HFFc6 (cell line): ENCODE measurements around the gene TBC1D24. TPM values are rescaled to one million over a fixed set of nuclear protein-coding genes. Genes with fewer than 3 reads are reported as not detected.

ENCODE experiments used
- DNase-seq: peaks from one replicate; pipeline ENCODE4 v3.0.0-alpha.2; 2018
- H3K27ac Mint-ChIP-seq: 2 replicates; pipeline ENCODE4 v1.8.0; 2020; ENCODE audit warnings: mild to moderate bottlenecking, mixed read lengths
- H3K27me3 Mint-ChIP-seq: 2 replicates; pipeline ENCODE4 v1.8.0; 2021; ENCODE audit warnings: mild to moderate bottlenecking, moderate library complexity, mixed read lengths; ENCODE audit not compliant: insufficient read depth
- H3K36me3 Mint-ChIP-seq: 2 replicates; pipeline ENCODE4 v1.8.0; 2021; ENCODE audit warnings: low read depth, mixed read lengths
- H3K4me1 Mint-ChIP-seq: 2 replicates; pipeline ENCODE4 v1.8.0; 2020; ENCODE audit warnings: low read depth, mixed read lengths
- H3K4me3 Mint-ChIP-seq: 2 replicates; pipeline ENCODE4 v1.8.0; 2020; ENCODE audit warnings: mild to moderate bottlenecking, moderate library complexity, mixed read lengths
- H3K9me3 Mint-ChIP-seq: 2 replicates; pipeline ENCODE4 v1.8.0; 2020; ENCODE audit warnings: mild to moderate bottlenecking, mixed read lengths
- total RNA-seq, 6 experiments: library from RNA; stranded (reverse); fragmentation: NEBNext Ultra II Directional; extraction: Animal tissue kit (Norgen Biotek cat#: 25700); gene quantifications; 2 replicates in 1 of 6; 3 replicates in 5 of 6; pipeline ENCODE4 v1.2.3, GENCODE V29; 2021
- TF ChIP-seq, protein P1 (sequence below): fragments of 200-600 bp; sonication (generic); IDR thresholded peaks from 2 replicates; pipeline ENCODE4 v1.5.0; 2021; ENCODE audit warnings: antibody characterized with exemption, mild to moderate bottlenecking

TBC1D24 gene
- total RNA-seq, 6 experiments from 2014 or later, result 15.8 to 30.3 (median 19.0) TPM

DNA sequence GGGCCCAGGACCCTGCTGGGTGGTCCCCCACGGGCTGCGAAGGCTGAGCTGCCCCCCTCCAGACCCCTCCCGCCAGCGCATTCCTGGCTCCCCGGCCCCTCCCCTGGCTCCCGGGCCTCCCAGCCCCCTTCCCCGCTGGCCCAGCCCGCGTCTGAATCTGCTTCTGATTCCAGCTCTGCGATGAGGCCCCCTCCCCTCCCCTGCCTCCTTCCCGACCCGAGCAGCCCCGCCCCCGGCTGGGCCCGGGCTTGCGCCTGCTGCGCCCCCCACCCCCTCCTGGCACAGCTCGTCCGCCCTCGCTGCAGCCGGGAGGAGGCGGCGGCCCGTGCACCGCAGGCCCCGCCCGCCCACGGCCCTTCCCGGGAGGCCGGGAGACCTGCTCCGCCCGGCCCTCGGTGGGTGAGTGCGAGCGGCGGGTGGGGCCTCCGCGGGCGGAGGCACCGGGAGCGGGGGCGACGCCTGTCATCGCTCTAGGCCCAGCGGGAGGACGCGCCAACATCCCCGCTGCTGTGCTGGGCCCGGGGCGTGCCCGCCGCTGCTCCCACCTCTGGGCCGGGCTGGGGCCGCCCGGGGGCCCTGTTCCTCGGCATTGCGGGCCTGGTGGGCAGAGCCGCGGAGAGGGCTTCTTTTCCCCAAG is 3.8 kb upstream of the TBC1D24 start, which contains the start of gene NTN3:
Gene NTN3 (plus strand): TSS at position 282 of the 637 bp plus-strand sequence. CDS start 405 bp downstream, outside the sequence.
- TF ChIP-seq, protein P1, sequence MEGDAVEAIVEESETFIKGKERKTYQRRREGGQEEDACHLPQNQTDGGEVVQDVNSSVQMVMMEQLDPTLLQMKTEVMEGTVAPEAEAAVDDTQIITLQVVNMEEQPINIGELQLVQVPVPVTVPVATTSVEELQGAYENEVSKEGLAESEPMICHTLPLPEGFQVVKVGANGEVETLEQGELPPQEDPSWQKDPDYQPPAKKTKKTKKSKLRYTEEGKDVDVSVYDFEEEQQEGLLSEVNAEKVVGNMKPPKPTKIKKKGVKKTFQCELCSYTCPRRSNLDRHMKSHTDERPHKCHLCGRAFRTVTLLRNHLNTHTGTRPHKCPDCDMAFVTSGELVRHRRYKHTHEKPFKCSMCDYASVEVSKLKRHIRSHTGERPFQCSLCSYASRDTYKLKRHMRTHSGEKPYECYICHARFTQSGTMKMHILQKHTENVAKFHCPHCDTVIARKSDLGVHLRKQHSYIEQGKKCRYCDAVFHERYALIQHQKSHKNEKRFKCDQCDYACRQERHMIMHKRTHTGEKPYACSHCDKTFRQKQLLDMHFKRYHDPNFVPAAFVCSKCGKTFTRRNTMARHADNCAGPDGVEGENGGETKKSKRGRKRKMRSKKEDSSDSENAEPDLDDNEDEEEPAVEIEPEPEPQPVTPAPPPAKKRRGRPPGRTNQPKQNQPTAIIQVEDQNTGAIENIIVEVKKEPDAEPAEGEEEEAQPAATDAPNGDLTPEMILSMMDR, result no peak
- Mint-ChIP-seq H3K4me3 (no peak within 1 kb of the TSS; the same call in 1 of the 2 replicates), H3K27ac (no peak within 1 kb of the TSS), H3K36me3 (no peaks in the 10 kb centered on the region), H3K4me1 (no peaks in the 10 kb centered on the region), H3K9me3 (no peaks in the 10 kb centered on the region), H3K27me3 (no peaks in the 10 kb centered on the region; the same call in 1 of the 2 replicates)
- no peak for DNase-seq

- DNase-seq, result no peak
- Mint-ChIP-seq H3K27me3 (no peaks in the 10 kb centered on the region; the same call in 1 of the 2 replicates), H3K9me3 (no peaks in the 10 kb centered on the region), H3K4me1 (no peaks in the 10 kb centered on the region), H3K27ac (no peak overlapping the region), H3K36me3 (no peaks in the 10 kb centered on the region), H3K4me3 (no peak overlapping the region)
- TF ChIP-seq, protein P1, result no peak
Measured at GRCh38 chr16:2471653-2472487, 3.1 kb upstream of the TBC1D24 start.

DNA sequence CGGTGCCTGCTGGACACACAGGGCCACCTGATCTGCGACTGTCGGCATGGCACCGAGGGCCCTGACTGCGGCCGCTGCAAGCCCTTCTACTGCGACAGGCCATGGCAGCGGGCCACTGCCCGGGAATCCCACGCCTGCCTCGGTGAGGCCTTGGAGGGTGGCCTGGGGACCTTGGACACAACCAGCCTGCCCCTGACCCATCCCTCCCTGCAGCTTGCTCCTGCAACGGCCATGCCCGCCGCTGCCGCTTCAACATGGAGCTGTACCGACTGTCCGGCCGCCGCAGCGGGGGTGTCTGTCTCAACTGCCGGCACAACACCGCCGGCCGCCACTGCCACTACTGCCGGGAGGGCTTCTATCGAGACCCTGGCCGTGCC is 2.5 kb upstream of the TBC1D24 start:
- H3K27ac Mint-ChIP-seq, result no peak overlapping the region
- DNase-seq, result no peak
- H3K4me3 Mint-ChIP-seq, result no peak overlapping the region
- TF ChIP-seq, protein P1, result no peak
- no peaks in the 10 kb centered on the region for H3K9me3 Mint-ChIP-seq
- peaks cover 1% of the 10 kb centered on the region; the same call in 1 of the 2 replicates for H3K4me1 Mint-ChIP-seq
- H3K36me3 Mint-ChIP-seq, result no peaks in the 10 kb centered on the region
- no peaks in the 10 kb centered on the region; the same call in 1 of the 2 replicates for H3K27me3 Mint-ChIP-seq

DNA sequence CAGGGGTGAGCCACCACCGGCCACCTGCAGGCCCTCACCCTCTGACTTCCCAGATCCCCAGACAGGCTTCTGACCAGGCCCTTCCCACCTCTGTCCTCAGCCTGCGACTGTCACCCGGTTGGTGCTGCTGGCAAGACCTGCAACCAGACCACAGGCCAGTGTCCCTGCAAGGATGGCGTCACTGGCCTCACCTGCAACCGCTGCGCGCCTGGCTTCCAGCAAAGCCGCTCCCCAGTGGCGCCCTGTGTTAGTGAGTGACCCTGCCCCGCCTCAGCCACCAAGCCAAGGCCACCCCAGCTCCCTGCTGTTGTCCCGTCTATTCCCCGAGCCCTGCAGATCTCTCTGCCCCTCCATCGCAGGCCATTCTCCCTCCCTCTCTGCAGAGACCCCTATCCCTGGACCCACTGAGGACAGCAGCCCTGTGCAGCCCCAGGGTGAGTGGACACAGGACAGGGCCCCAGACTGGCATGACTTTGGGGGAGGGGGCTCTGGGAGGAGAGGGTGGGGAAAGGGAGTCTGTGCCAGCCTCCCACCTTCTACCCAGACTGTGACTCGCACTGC is 2.0 kb upstream of the TBC1D24 start:
- peak overlapping the region; percentile 47 for H3K4me3 Mint-ChIP-seq
- no peaks in the 10 kb centered on the region for H3K36me3 Mint-ChIP-seq
- DNase-seq, result no peak
- H3K27ac Mint-ChIP-seq, result no peak overlapping the region
- no peaks in the 10 kb centered on the region; the same call in 1 of the 2 replicates for H3K27me3 Mint-ChIP-seq
- H3K4me1 Mint-ChIP-seq, result peaks cover 6% of the 10 kb centered on the region; the same call in 1 of the 2 replicates
- TF ChIP-seq, protein P1, result no peak
- H3K9me3 Mint-ChIP-seq, result no peaks in the 10 kb centered on the region

DNA sequence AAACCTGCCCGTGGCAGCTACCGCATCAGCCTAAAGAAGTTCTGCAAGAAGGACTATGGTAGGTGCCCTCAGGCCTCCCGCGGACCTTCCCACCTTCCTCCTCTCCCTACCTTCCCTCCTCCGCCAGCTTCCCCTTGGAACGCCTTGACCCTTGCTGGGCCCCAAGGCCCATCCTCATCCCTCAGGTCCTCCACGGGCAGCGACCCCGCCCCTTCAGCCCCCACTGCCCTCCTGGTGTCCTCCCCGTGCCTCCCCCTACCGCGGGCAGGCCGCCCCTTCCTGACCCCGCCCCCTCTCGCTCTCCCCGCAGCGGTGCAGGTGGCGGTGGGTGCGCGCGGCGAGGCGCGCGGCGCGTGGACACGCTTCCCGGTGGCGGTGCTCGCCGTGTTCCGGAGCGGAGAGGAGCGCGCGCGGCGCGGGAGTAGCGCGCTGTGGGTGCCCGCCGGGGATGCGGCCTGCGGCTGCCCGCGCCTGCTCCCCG is 1.4 kb upstream of the TBC1D24 start:
- Mint-ChIP-seq H3K4me3 (peak overlapping the region; percentile 47), H3K27me3 (no peaks in the 10 kb centered on the region; the same call in 1 of the 2 replicates), H3K9me3 (no peaks in the 10 kb centered on the region), H3K4me1 (peaks cover 6% of the 10 kb centered on the region; the same call in 1 of the 2 replicates), H3K36me3 (no peaks in the 10 kb centered on the region), H3K27ac (no peak overlapping the region)
- DNase-seq, result no peak
- TF ChIP-seq, protein P1, result no peak
